ENCODE results near the gene OR10A3. TPM values are rescaled to one million over a fixed set of nuclear protein-coding genes. Genes with fewer than 3 reads are reported as not detected.

OR10A3 gene
- total RNA-seq, 1 donor from 2014 or later, result not detected

DNA sequence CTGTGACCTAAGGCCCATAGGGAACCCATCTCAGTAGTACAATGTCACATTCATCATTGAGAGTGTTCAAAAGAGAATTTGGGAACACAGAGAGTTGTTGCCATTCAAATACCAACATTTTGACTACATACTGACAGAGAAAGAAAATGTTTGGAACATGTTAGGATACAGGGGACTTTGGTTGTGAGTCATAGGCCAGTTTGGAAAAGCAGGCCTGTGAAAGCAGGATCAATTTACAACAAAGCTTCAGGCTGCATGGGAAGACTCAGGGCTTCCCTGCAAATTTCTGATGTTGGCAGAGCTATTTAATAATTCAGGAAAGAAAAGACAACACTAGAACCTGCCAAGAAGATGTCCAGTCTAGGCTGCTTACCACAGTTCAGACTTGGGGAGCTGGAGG lies 23.4 kb upstream of the OR10A3 start:
- DNase-seq (ENCODE audit: low spot score in 2 of 2, unreplicated experiment in 2 of 2), result no peak
- H3K9me3 Mint-ChIP-seq, result no peaks in the 10 kb centered on the region
- no peaks in the 10 kb centered on the region for H3K27me3 Mint-ChIP-seq (ENCODE audit: low read depth)
- H3K27ac Mint-ChIP-seq, result no peak overlapping the region
- H3K36me3 Mint-ChIP-seq, result no peaks in the 10 kb centered on the region
- TF ChIP-seq, protein P1, sequence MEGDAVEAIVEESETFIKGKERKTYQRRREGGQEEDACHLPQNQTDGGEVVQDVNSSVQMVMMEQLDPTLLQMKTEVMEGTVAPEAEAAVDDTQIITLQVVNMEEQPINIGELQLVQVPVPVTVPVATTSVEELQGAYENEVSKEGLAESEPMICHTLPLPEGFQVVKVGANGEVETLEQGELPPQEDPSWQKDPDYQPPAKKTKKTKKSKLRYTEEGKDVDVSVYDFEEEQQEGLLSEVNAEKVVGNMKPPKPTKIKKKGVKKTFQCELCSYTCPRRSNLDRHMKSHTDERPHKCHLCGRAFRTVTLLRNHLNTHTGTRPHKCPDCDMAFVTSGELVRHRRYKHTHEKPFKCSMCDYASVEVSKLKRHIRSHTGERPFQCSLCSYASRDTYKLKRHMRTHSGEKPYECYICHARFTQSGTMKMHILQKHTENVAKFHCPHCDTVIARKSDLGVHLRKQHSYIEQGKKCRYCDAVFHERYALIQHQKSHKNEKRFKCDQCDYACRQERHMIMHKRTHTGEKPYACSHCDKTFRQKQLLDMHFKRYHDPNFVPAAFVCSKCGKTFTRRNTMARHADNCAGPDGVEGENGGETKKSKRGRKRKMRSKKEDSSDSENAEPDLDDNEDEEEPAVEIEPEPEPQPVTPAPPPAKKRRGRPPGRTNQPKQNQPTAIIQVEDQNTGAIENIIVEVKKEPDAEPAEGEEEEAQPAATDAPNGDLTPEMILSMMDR (IDR thresholded peaks at IDR 0.05; ENCODE audit: unreplicated experiment), result no peak
- peaks cover 22% of the 10 kb centered on the region for H3K4me1 Mint-ChIP-seq
- H3K4me3 Mint-ChIP-seq, result no peak overlapping the region

DNA sequence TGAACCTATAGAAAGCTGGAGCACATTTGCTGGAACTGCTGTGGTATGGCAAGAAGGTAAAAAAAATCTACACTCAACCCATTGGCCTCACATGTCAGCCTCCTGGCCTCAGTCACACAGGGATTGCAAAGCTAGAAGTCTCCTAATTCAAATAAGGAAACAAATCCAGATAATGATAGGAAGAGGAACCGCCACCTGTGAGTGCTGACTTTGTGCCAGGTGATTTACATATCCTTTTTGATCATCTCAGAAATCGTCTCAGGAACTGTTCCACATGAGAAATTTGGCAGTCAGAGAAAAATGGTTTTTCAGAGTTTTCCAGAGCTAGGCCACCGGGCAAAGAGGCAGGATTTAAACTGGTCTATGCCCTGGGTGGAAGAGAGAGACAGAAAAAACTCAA lies 22.8 kb upstream of the OR10A3 start:
- H3K36me3 Mint-ChIP-seq, result no peaks in the 10 kb centered on the region
- DNase-seq (ENCODE audit: low spot score in 2 of 2, unreplicated experiment in 2 of 2), result no peak
- H3K9me3 Mint-ChIP-seq, result no peaks in the 10 kb centered on the region
- TF ChIP-seq, protein P1 (IDR thresholded peaks at IDR 0.05; ENCODE audit: unreplicated experiment), result no peak
- H3K4me1 Mint-ChIP-seq, result peaks cover 16% of the 10 kb centered on the region
- H3K4me3 Mint-ChIP-seq, result no peak overlapping the region
- H3K27ac Mint-ChIP-seq, result no peak overlapping the region
- no peaks in the 10 kb centered on the region for H3K27me3 Mint-ChIP-seq (ENCODE audit: low read depth)

DNA sequence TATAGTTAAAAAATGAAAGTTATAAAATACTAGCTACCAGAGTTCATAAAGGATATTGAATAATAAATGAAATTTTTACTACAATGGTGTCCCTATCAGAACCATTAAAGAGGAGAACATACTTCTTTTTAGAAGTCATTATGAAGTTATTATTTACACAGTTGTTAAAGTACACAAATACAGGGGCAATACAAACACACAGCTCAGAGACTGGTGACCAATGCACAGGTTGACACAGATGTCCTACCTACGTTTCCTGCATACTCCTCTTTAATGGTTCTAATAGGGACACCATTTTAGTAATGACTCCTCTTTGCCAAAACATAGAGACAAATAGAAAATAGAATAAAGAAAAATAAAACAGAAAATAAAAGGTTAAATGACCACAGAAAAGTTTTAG lies 13.7 kb upstream of the OR10A3 start:
- Mint-ChIP-seq H3K9me3 (peaks cover 4% of the 10 kb centered on the region), H3K27ac (no peak overlapping the region), H3K27me3 (ENCODE audit: low read depth) (no peaks in the 10 kb centered on the region), H3K36me3 (peaks cover 2% of the 10 kb centered on the region), H3K4me1 (no peaks in the 10 kb centered on the region), H3K4me3 (no peak overlapping the region)
- DNase-seq (ENCODE audit: low spot score in 2 of 2, unreplicated experiment in 2 of 2), result no peak
- TF ChIP-seq, protein P1 (IDR thresholded peaks at IDR 0.05; ENCODE audit: unreplicated experiment), result no peak

DNA sequence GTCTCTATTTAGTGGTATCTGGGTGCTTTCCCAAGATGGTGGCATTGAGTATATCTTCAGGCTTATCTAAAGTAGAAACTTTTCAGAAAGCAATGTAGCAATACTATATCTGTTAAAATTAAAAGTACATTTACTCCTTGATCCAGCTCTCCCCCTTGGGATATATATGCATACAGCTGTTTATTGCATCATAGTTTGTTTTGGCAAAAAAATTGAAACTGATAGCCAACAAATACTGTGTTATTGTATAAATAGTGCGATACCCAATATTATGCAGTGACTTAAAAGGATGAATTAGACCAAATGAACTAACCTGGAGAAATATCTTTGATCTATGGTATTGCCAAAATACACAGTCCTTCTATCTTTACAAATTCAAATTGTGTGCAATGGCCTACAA lies 8.4 kb upstream of the OR10A3 start:
- no peaks in the 10 kb centered on the region for H3K9me3 Mint-ChIP-seq
- peaks cover 9% of the 10 kb centered on the region for H3K27me3 Mint-ChIP-seq (ENCODE audit: low read depth)
- DNase-seq (ENCODE audit: low spot score in 2 of 2, unreplicated experiment in 2 of 2), result no peak
- H3K27ac Mint-ChIP-seq, result no peak overlapping the region
- no peaks in the 10 kb centered on the region for H3K4me1 Mint-ChIP-seq
- TF ChIP-seq, protein P1 (IDR thresholded peaks at IDR 0.05; ENCODE audit: unreplicated experiment), result no peak
- H3K36me3 Mint-ChIP-seq, result no peaks in the 10 kb centered on the region
- no peak overlapping the region for H3K4me3 Mint-ChIP-seq

GRCh38 chr11:7944123-7944522 lies 2.6 kb upstream of the OR10A3 start:
- no peaks in the 10 kb centered on the region for H3K4me1 Mint-ChIP-seq
- peaks cover 24% of the 10 kb centered on the region for H3K9me3 Mint-ChIP-seq
- H3K4me3 Mint-ChIP-seq, result no peak overlapping the region
- peaks cover 3% of the 10 kb centered on the region for H3K36me3 Mint-ChIP-seq
- TF ChIP-seq, protein P1 (IDR thresholded peaks at IDR 0.05; ENCODE audit: unreplicated experiment), result no peak
- H3K27me3 Mint-ChIP-seq (ENCODE audit: low read depth), result peaks cover 9% of the 10 kb centered on the region
- H3K27ac Mint-ChIP-seq, result no peak overlapping the region
- DNase-seq (ENCODE audit: low spot score in 2 of 2, unreplicated experiment in 2 of 2), result no peak

- H3K36me3 Mint-ChIP-seq, result peaks cover 3% of the 10 kb centered on the region
These were observed 362 bp downstream of the OR10A3 start for GRCh38 chr11:7941146-7941545.

More at GRCh38 chr11:7941146-7941545, 362 bp downstream of the OR10A3 start:
- Mint-ChIP-seq H3K27ac (no peak overlapping the region), H3K4me3 (no peak overlapping the region), H3K27me3 (ENCODE audit: low read depth) (no peaks in the 10 kb centered on the region), H3K4me1 (no peaks in the 10 kb centered on the region), H3K9me3 (peaks cover 27% of the 10 kb centered on the region)
- no peak for DNase-seq (ENCODE audit: low spot score in 2 of 2, unreplicated experiment in 2 of 2)
- TF ChIP-seq, protein P1 (IDR thresholded peaks at IDR 0.05; ENCODE audit: unreplicated experiment), result no peak
